Cardiac muscle cell (in vitro differentiated cells and primary cell): ENCODE results near the gene SLIT3. TPM values are rescaled to one million over a fixed set of nuclear protein-coding genes. Genes with fewer than 3 reads are reported as not detected.

Experiments used
- DNase-seq, 2 donors: peaks; one replicate each; pipeline versions ENCODE4 v3.0.0 to v3.0.0-alpha.2; 2010 to 2017; ENCODE audit warnings: low read depth in 1 of 2, low spot score in 1 of 2
- H3K27ac ChIP-seq: fragments of 200-600 bp; sonication (generic); 2 replicates; pipeline ENCODE4 v1.5.1; 2016
- H3K27me3 ChIP-seq: fragments of 200-600 bp; sonication (generic); 2 replicates; pipeline ENCODE4 v1.6.0; 2016; ENCODE audit warnings: control low read depth
- H3K36me3 ChIP-seq: fragments of 200-600 bp; sonication (generic); 2 replicates; pipeline ENCODE4 v1.5.1; 2016; ENCODE audit warnings: control low read depth
- H3K4me1 ChIP-seq: fragments of 200-600 bp; sonication (generic); 2 replicates; pipeline ENCODE4 v1.8.1; 2017; ENCODE audit warnings: low read depth, mild to moderate bottlenecking, mixed run types
- H3K4me3 ChIP-seq: fragments of 200-600 bp; sonication (generic); 2 replicates; pipeline ENCODE4 v1.5.1; 2016; ENCODE audit warnings: mild to moderate bottlenecking
- H3K9me3 ChIP-seq: fragments of 200-600 bp; sonication (generic); 2 replicates; pipeline ENCODE4 v1.5.1; 2017; ENCODE audit warnings: low read depth, mild to moderate bottlenecking, control low read depth
- CTCF ChIP-seq: IDR thresholded peaks from 2 replicates; pipeline ENCODE4 v1.5.1; 2012; ENCODE audit warnings: low read depth, mild to moderate bottlenecking, low read length
- polyA plus RNA-seq: library from polyadenylated mRNA; unstranded; fragments of >200 nt; fragmentation: Nextera tagmentation; extraction: Ambion mirVana; gene quantifications from 2 replicates; pipeline ENCODE4 v1.2.1, GENCODE V29; 2016
- total RNA-seq: library from RNA; depleted of rRNA; stranded (reverse); fragments of >200 nt; gene quantifications from 2 replicates; pipeline ENCODE4 v1.2.3, GENCODE V29; 2016

Gene SLIT3
- total and polyA plus RNA-seq, 2 experiments from 2014 or later = 50.7 to 111 TPM

- no peak for DNase-seq
- H3K9me3 ChIP-seq = no peaks in the 10 kb centered on the region
- no peaks in the 10 kb centered on the region for H3K36me3 ChIP-seq
- no peak overlapping the region for H3K4me3 ChIP-seq
- H3K4me1 ChIP-seq = peaks cover 8% of the 10 kb centered on the region
- H3K27me3 ChIP-seq = no peaks in the 10 kb centered on the region
- H3K27ac ChIP-seq = no peak overlapping the region
- TF ChIP-seq CTCF = no peak
Measured at GRCh38 chr5:168800701-168801100, 500.2 kb downstream of the SLIT3 start.

GRCh38 chr5:168798065-168799023 lies 502.6 kb downstream of the SLIT3 start:
- no peak overlapping the region for H3K4me3 ChIP-seq
- no peak for TF ChIP-seq CTCF
- no peaks in the 10 kb centered on the region for H3K9me3 ChIP-seq
- DNase-seq = no peak
- H3K27ac ChIP-seq = no peak overlapping the region
- H3K36me3 ChIP-seq = no peaks in the 10 kb centered on the region
- peaks cover 15% of the 10 kb centered on the region for H3K4me1 ChIP-seq
- no peaks in the 10 kb centered on the region for H3K27me3 ChIP-seq

- no peaks in the 10 kb centered on the region for H3K36me3 ChIP-seq
- no peaks in the 10 kb centered on the region for H3K9me3 ChIP-seq
- H3K27ac ChIP-seq = no peak overlapping the region
- no peak for DNase-seq
- H3K4me1 ChIP-seq = peaks cover 17% of the 10 kb centered on the region
- H3K4me3 ChIP-seq = no peak overlapping the region
- no peaks in the 10 kb centered on the region for H3K27me3 ChIP-seq
- no peak for TF ChIP-seq CTCF
Measured at GRCh38 chr5:168796593-168797580, 504.1 kb downstream of the SLIT3 start.

GRCh38 chr5:168796000-168796399 lies 504.9 kb downstream of the SLIT3 start:
- H3K27ac ChIP-seq = peak overlapping the region; percentile 42
- no peaks in the 10 kb centered on the region for H3K36me3 ChIP-seq

More at GRCh38 chr5:168796000-168796399, 504.9 kb downstream of the SLIT3 start:
- H3K9me3 ChIP-seq = no peaks in the 10 kb centered on the region
- H3K4me1 ChIP-seq = peaks cover 13% of the 10 kb centered on the region
- no peaks in the 10 kb centered on the region for H3K27me3 ChIP-seq
- no peak for DNase-seq
- H3K4me3 ChIP-seq = no peak overlapping the region
- no peak for TF ChIP-seq CTCF
